Stimulated activated CD8-positive, alpha-beta memory T cell treated with anti-CD3 and anti-CD28 coated beads, Interleukin-4, amount 100 ng/mL, for 48 hours (primary cell): Measurements from ENCODE around the gene PIP4K2A.
"Not testable (repeated sequence)": the region's sequence is repeated elsewhere in the genome, so short reads cannot be mapped to it uniquely, and the experiment has no call there.

ENCODE experiments used
- DNase-seq: peaks from one replicate; pipeline ENCODE4 v3.0.0-alpha.2; 2020

The PIP4K2A gene

DNA sequence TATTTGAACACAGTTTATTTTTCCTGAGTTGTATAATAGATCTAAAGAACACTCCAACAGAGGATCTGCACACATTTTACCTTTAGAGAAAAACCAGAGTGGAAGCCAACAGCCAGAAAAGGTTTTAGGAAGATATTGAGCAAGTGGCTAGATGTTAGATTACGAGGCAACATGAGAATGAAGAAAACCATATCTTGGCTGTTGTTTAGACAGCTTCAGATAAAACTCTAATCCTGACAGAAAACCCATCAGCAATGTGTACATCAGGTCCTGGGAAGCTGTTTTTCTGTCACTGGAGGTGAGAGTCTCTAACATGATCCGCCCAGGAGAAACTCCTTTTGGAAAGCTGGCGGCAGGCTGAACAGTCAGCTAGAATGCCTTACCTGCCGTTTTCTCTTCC is 209.6 kb downstream of the PIP4K2A start:
- no peak for DNase-seq

DNA sequence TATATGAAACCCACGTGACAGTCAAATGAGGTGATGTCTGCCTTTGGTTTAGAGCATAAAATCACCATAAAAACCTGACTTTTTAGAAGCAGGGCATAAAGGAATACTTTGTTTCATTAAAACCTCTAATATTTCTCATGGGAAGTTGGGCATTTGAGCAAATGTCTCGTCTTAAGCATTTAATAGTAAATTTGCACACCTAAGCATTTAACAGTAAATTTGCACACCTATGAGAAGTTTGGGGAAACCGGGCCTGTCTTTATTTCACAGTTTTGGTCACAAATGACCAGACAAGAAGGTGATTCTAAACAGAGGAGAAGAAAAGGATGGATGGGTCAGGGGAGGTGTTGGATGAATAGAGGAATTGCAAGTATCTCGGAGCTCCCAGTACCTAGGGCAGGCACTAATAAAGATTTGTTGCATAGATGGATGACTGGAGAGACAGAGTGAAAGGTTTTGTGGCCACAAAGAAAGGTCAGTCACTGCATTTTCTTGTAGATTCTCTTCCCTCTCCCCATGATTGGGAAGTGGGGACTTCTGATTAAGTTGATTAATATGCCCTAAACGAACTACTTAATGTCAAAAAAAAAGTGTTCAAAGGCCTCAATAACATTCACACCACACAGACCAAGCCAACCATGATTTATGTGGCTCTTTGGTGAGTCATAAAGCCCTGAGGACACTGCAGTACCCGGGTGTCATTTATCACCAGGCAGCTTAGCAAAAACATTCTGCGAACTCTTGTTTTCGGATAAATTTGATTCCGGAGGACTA is 210.9 kb downstream of the PIP4K2A start:
- no peak for DNase-seq

DNA sequence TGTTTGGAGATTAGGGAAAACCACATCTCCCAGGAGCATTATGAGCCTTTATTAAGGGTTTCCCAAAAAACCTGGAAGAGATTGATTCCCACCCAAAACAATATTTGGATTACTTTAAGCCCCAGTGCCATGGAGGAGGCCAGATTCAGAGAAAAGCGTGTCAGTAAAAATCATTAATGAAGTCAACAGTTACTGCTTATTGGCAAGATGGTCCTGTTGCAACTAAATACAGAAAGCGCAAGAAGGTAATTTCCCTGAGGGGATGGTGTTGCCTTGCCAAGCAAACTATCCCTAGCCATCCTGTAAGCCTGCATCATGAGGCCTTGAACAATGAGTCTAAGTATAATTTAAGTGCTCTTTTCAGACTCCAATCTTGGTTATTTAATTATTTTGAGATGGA is 212.5 kb downstream of the PIP4K2A start:
- no peak for DNase-seq

DNA sequence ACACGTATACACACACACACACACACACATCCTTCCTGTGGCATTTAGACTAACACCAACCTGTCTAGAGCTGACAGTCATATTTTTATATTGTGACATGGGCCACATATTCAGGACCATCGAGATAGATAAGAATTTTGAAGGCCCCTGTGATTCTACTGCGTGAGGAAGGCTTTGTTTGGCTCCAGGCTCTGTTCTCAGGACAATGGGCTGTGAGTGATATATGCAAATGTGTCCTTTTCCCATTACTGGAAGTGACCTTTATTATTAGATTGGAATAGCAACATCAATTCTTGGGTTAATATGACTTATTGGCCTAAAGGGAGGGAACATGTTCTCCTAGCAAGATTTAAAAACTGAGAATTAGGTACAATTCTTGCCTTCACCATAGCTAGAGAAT is 213.0 kb downstream of the PIP4K2A start:
- no peak for DNase-seq

DNA sequence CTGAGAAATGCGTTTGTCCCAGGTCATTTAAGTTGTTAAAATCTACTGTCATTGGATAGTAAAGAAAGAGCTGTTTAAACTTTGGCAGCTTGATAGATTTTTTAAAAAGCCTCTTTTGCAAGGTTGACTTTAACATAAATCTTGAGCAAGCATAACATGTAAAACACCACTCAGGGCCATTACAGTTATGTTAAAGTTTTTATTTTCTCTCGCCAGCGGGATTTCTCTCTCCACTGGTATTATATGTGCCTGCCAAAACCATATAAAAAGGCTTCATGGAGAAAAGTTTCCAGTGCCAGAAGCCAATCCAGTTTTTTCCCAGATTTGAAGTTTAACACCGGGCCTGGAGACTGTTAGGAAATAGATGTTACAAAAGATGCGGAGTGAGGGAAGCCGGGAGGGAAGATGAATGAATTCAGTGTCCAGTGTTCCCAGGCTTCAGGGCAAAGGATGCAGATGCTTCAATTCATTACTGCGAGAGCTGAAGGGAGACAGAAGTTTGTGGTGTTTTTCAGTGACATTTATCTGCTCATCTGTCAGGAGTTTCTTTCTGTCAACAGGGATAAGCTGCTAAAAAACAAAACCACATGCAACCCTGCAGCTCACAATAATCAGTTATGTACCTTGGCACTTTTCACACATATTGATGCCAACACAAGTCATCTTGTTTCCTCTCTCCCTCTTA is 213.6 kb downstream of the PIP4K2A start:
- DNase-seq: no peak

DNA sequence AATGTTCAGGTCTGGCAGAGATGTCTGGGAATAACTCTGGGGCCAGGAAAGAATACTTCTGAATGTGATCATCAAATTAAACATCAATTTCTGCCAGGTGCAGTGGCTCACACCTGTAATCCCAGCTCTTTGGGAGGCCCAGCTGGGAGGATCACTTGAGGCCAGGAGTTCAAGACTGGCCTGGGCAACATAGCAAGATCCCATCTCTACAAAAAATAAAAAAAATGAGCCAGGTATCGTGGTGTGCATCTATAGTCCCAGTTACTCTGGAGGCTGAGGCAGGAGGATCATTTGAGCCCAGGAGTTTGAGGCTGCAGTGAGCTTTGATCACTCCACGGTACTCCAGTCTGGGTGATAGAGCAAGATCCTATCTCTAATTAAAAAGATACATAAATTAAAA is 214.4 kb downstream of the PIP4K2A start:
- not testable (repeated sequence) for DNase-seq

DNA sequence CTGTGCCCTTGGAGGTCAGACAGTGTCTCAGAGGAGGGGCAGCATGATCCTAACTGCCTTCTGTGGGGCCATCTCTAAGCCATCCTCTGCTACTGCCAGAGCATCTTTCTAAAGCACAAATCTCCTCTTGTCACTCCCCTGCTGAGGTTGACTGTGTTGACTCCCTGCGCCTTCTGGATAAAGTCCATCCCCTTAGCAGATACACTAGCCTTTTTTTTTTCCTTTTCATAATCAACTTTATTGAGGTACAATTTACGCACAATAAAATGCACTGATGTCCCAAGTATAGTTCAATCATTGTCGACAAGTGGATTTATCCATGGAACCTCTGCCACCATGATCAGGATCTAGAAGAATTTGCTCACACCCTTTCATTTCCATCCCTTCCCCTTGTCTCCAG is 219.0 kb downstream of the PIP4K2A start:
- DNase-seq: no peak

DNA sequence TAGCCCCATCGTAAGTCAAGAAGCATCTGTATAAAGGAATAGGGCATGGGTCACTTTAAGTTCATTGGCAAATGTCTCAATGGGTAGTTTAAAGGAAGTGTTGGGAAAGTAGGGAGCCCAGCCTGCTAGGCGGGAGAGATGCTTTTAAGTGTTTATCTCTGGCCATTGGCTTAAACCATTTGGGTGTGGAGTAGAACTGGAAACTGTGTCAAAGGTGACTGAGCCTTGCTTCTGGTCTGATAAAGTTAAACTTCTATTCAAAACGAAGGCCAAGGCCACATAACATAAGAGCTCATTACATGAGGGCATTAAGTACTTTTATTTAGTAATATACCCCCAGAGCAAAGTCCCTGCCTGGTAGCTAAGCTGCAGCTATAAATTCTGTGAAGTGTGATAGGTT is 220.4 kb downstream of the PIP4K2A start:
- DNase-seq: no peak

DNA sequence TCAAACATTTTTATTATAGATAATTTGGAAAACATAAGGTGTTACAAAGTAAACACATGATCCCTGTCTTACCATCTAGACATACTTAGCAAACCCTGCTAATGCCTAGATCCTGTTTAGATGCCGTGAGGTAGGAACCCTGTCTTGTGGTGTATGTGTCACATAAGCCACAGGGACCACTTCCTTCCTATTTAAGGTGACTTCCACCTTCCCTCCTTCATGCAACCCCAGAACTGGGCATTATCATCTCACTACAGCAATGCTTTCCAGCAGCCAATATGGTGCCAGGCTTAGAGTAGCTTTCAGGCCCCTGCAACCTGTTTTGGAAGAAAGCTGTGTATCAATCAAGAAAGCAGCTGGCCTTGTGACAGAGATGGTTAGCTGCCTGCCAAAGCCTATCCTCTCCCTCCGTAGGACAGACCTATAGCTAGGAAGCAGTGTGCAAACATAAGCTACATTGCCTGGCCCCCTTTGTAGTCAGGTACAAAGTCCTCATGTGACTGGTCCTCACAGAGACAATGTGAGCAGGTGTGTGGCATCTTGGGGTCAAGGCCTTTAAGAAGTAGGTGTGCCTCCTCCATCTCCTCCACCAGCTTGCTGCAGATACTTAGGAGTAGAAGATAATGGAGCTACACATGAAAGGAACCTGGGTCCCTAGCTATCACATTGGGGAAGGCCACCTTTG is 222.3 kb downstream of the PIP4K2A start:
- no peak for DNase-seq

DNA sequence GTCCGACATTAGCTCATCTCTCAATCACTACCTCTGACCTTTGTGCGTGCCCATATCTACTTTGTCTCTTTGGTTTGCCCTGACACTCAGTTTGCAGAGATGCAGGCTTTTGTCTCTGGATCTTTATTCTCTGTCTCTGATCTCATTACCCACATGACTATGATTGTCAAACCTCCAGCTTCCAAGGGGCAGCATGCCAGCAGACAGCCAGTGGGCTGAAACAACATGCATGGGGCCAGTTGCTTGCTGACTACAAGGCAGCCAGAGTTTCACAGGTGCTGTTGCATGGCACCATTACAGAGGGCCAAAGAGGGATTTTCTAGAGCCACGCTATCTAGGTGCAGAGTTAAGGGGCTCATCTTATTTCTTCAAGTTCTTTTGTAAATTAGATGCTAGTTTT is 222.9 kb downstream of the PIP4K2A start:
- no peak for DNase-seq

DNA sequence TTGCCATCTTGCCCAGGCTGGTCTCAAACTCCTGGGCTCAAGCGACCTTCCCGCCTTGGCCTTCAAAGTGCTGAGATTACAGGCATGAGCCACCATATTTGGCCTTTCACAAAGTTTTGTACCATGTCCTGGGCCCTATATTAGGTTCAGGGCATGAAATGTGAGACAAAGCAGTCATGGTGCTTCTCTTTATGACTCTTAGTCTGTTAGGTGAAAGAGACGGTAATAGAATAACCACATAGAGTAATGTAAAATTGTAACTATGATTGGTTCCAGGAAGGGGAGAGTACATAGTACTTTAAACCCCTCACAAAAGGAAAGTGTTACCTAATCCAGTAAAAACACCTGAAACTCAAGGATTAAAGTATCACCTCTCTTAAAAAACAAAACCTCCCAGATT is 224.4 kb downstream of the PIP4K2A start:
- DNase-seq: no peak

DNA sequence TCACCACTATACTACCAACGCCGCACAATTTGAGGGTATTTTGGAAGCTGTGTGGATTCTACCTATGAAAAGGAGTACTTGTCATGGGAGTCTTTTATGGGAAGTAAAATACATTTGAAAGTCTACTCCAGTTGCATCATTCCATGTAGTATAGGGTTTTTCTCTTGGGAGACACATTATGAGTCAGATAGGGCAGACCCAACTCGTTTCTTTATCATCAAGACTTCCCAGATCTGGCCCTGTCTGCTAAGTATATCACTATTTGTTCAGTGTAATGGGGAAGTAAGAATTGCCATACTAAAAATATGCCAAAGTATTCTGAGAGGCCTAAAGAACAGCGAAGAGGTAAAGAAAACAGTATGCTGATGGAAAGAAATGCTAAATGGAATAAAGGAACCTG is 224.9 kb downstream of the PIP4K2A start:
- no peak for DNase-seq

DNA sequence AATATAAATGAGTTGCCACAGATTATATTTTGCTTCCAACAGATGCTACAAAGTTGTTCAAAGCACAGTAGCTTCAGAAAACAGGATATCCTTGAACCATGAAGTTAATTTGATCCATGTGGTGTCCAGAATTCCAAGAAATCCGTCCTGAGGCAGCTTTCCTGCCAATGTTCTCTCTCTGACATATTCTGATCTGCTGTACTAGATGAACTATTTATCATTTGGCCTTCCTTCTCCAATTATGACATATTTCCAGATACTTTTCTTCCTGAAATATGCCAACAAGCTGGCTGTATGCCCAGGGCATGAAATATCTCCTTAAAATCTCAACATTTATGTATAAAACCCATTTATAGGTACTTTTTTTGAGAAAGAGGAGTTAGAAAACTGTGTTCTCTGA is 227.9 kb downstream of the PIP4K2A start:
- DNase-seq: no peak
